Ramos (cell line): ENCODE measurements around the gene MFSD11.
"Not testable (repeated sequence)": the region's sequence is repeated elsewhere in the genome, so short reads cannot be mapped to it uniquely, and the experiment has no call there.

ENCODE experiments used
- in situ Hi-C: fragments of 300-500 bp; cut with MboI; formaldehyde crosslinking; loops from one replicate; pipeline ENCODE4 v1.14.3; 2022; ENCODE audit warnings: low sequenced_read_pairs; ENCODE audit not compliant: unreplicated experiment

MFSD11 gene

DNA sequence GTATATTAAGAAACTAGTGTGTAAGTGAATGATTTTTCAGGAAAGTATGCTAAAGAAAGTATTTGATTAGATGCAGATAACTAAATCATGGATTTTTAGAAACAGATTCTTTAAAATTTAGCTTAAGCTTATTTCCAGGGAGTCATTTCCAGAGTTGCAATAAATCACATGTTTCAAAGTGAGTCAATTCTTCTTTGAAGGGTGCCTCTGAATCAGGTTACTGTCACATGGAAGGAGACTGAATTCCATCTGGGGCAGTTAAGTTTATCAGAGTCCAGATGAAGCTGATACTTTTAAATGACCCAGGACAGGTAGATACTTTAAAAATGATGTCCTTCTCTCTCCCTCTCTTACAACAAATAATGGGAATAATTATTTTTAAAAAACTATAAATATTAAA, 5.0 kb downstream of the MFSD11 start:
- in situ Hi-C loops = no loop called here

DNA sequence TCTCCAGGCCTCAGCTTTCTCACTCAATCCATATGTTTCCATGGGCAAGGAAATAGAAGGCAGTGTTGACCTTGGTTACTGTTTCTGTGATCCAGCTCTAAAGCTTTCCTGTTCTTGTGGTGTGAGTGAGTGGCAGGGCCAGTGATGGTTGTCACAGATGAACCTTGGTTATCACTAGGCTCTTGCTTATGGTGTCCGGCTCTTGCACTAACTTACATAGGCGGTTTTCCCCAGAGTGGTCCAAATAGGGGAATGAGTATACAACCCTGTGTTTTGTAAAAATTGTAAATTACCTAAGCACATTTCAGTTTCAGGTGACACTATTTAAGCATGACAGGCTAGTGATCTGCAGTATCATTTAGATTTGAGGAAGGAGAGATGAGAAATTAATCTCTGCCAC, 6.8 kb downstream of the MFSD11 start:
- in situ Hi-C loops = no loop called here

- in situ Hi-C loops = not testable (repeated sequence)
Observed at GRCh38 chr17:76745785-76746184, 7.9 kb downstream of the MFSD11 start.

- in situ Hi-C loops = no loop called here
Observed at GRCh38 chr17:76747716-76748363, 9.9 kb downstream of the MFSD11 start.

GRCh38 chr17:76748657-76749056, 10.7 kb downstream of the MFSD11 start:
- in situ Hi-C loops = no loop called here

- in situ Hi-C loops = no loop called here
Observed at GRCh38 chr17:76751416-76751993, 13.6 kb downstream of the MFSD11 start.

GRCh38 chr17:76752006-76752405, 14.1 kb downstream of the MFSD11 start:
- in situ Hi-C loops = no loop called here

- in situ Hi-C loops = no loop called here
Observed at GRCh38 chr17:76753061-76753961, 15.4 kb downstream of the MFSD11 start.

GRCh38 chr17:76755285-76755684, 17.4 kb downstream of the MFSD11 start:
- in situ Hi-C loops = no loop called here

- in situ Hi-C loops = no loop called here
Observed at GRCh38 chr17:76757256-76757655, 19.3 kb downstream of the MFSD11 start.

DNA sequence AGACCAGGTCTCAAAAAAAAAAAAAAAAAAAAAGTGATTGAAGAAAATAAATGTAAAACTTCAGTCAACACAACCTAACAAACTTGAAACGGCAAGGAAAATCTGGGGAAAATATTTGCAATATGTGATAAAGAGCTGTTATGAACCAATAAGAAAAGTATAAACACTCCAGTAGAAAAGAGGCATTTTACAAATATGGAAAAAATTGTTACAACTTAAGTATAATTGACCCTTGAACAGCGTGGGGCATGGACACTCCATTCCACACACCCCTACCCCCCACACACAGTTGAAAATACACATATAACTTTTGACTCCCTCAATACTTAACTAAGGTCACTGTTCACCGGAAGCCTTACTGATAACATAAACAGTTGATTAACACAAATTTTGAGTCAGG, 20.7 kb downstream of the MFSD11 start:
- in situ Hi-C loops = no loop called here

GRCh38 chr17:76772842-76773525, 35.1 kb downstream of the MFSD11 start:
- in situ Hi-C loops = no loop called here

DNA sequence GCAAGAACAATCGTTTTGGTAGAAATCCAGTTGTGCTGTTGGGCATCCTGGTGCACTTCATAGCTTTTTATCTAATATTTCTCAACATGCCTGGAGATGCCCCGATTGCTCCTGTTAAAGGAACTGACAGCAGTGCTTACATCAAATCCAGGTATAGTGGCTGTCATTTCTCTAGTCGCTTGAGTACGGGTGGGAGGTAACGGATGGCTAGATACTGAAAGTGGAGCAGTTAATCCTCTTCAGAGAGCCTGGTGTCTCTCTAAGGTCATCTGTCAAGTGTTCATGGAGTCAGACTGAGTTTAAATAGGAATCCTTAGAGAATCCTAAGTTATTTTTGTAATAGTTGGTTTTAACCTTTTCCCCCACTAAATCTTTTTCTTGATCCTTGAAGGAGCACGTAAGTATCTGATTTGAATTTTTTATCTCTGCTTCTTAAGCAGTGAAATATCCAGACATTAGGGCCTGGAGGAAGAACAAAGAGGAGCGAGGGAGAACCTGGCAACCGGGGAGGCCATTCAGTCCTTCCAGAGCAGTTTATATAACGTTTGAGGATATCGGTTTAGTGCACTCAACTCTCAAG, 37.2 kb downstream of the MFSD11 start:
- in situ Hi-C loops = no loop called here

DNA sequence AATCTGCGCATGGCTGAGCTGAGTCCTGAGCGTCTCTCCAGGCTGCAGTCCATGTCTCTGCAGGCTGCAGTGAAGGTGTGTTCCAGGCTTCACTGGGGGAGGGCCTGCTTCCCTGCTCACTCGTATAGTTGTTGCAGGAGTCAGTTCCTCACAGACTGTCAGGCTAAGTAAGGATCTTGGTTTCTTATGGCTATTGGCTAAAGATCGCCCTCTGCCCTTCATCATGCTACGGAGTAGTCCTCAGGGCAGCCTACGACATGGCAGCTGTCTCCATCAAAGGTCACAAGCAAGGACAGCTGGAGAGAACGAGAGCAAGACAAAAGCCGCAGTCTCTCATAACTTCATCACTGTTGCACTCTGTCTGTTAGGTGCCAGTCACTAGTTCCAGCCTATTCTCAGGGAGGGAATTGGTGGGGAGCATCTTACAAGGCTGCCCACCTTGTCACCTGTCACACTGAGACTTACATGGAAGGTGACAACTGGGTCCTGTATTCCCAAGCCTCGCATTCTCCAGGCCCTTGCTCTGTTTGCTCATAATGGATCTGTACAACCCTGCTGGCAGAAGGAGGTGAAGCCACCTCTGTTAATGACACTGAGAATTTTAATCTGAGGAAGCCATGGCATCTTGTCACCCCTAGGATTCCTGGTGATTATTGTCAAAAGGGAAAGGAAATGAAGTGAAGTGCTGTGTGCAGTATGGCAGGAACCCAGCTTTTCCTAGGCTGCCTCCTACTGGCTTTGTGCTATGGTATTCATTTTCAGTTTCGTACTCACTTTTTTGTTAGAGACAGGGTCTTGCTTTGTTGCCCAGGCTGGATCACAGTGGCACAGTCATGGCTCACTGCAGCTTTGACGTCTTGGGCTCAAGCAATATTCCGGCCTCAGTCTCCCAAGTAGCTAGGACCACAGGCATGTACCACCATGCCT, 43.4 kb downstream of the MFSD11 start:
- in situ Hi-C loops = no loop called here

DNA sequence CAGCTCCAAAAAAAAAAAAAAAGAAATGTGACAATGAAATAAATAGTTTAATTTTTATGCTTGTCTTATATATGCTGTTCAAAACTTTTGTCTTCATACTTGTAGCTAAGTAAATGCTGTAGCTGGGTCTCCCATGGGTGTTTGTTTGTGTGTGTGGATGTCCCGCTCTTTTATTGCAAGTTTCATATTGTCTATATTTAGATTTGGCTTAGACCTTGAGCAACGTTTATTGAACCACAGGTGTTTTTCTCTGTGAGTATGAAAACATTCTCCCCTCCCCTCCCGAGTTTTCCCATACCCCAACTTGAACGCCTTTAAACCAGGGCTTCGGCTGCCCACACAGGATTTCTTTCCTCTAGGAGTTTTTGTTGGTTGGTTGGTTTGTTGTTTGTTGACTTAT, 45.2 kb downstream of the MFSD11 start:
- in situ Hi-C loops = no loop called here

GRCh38 chr17:76784926-76785325, 47.0 kb downstream of the MFSD11 start:
- in situ Hi-C loops = no loop called here

DNA sequence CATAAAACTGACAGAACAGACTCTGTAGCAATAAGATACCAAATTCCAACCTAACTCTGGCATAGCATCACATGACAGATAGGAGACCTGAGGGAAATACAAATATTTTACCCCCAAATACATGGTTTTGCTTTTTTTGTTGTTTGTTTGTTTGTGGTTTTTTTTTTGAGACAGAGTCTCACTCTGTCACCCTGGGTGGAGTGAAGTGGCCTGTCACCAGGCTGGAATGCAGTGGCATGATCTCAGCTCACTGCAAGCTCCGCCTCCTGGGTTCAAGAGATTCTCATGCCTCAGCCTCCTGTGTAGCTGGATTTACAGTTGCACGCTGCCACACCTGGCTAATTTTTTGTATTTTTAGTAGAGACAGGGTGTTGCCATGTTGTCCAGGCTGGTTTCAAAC, 49.9 kb downstream of the MFSD11 start:
- in situ Hi-C loops = not testable (repeated sequence)

DNA sequence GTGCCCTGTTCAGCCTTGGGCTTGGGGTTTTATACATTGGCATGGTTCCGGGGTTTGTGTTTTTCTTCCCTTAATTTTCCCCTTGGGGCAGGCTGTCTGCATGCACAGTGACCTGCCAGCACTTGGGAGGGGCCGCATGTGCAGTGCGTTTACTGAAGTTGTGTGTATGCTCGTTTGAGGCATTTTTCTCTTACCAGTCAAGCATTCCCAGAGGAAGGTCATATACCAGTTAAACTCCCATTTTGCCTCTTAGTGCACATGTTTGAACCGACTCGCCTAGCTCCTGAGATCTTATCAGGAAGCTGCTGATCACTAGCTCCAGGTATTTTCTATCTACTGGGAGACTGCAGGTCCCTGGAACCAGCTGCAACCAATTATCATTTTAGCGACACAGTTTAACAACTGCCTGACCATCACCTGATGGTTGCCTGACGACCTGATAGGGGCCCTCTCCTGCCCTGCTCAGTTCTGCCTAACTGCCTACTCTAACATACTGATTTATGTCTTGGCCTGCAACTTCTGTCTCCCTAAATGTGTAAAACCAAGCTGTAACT, 51.4 kb downstream of the MFSD11 start:
- in situ Hi-C loops = no loop called here
